NCI-H146 (cell line): ENCODE results near the gene NEK10.
"Not testable (repeated sequence)": the region's sequence is repeated elsewhere in the genome, so short reads cannot be mapped to it uniquely, and the experiment has no call there.

Source experiments
- DNase-seq: peaks from one replicate; lab custom pipeline; 2025; lab: John Stamatoyannopoulos, UW

The NEK10 gene

GRCh38 chr3:27312044-27312668 lies 57.0 kb downstream of the NEK10 start:
- DNase-seq, result peak; percentile 46

- DNase-seq, result no peak
Observed at GRCh38 chr3:27311400-27311799, 57.8 kb downstream of the NEK10 start.

GRCh38 chr3:27310688-27311087 lies 58.5 kb downstream of the NEK10 start:
- DNase-seq, result no peak

- DNase-seq, result no peak
Observed at GRCh38 chr3:27307566-27307965, 61.6 kb downstream of the NEK10 start.

GRCh38 chr3:27302891-27303290 lies 66.3 kb downstream of the NEK10 start:
- DNase-seq, result no peak

- not testable (repeated sequence) for DNase-seq
Observed at GRCh38 chr3:27298981-27299380, 70.2 kb downstream of the NEK10 start.

GRCh38 chr3:27293939-27294338 lies 75.2 kb downstream of the NEK10 start:
- DNase-seq, result no peak

GRCh38 chr3:27290760-27291159 lies 78.4 kb downstream of the NEK10 start:
- no peak for DNase-seq

GRCh38 chr3:27289769-27290413 lies 79.3 kb downstream of the NEK10 start:
- DNase-seq, result peak; percentile 21

GRCh38 chr3:27287052-27287451 lies 82.1 kb downstream of the NEK10 start:
- DNase-seq, result no peak

GRCh38 chr3:27286467-27286866 lies 82.7 kb downstream of the NEK10 start:
- DNase-seq, result not testable (repeated sequence)

- no peak for DNase-seq
Observed at GRCh38 chr3:27285668-27286067, 83.5 kb downstream of the NEK10 start.

- DNase-seq, result peak; percentile 47
Observed at GRCh38 chr3:27281671-27282150, 87.5 kb downstream of the NEK10 start.

GRCh38 chr3:27279123-27279522 lies 90.1 kb downstream of the NEK10 start:
- no peak for DNase-seq

GRCh38 chr3:27278383-27279055 lies 90.7 kb downstream of the NEK10 start:
- DNase-seq, result no peak

GRCh38 chr3:27275441-27275990 lies 93.7 kb downstream of the NEK10 start:
- no peak for DNase-seq

GRCh38 chr3:27271890-27272289 lies 97.3 kb downstream of the NEK10 start:
- no peak for DNase-seq

- no peak for DNase-seq
Observed at GRCh38 chr3:27254896-27255295, 114.3 kb downstream of the NEK10 start.

- DNase-seq, result peak; percentile 52
Observed at GRCh38 chr3:27253831-27254230, 115.4 kb downstream of the NEK10 start.

GRCh38 chr3:27253391-27253790 lies 115.8 kb downstream of the NEK10 start:
- DNase-seq, result no peak

GRCh38 chr3:27252646-27253045 lies 116.5 kb downstream of the NEK10 start:
- DNase-seq, result no peak

- DNase-seq, result no peak
Observed at GRCh38 chr3:27244374-27244773, 124.8 kb downstream of the NEK10 start.

GRCh38 chr3:27239951-27240350 lies 129.2 kb downstream of the NEK10 start:
- DNase-seq, result peak; percentile 1
